GM19023 (cell line): ENCODE results near the gene ALK.

ENCODE experiments used
- ATAC-seq: cut with Tn5 transposase; IDR thresholded peaks from one replicate; pipeline ENCODE4 v1.9.1; 2021; ENCODE audit warnings: mild to moderate bottlenecking, moderate library complexity; ENCODE audit not compliant: unreplicated experiment

Gene ALK

GRCh38 chr2:29509397-29509796 lies 412.0 kb downstream of the ALK start:
- no peak for ATAC-seq

- ATAC-seq = no peak
These were observed 416.6 kb downstream of the ALK start for GRCh38 chr2:29504746-29505145.

GRCh38 chr2:29502460-29502911 lies 418.9 kb downstream of the ALK start:
- no peak for ATAC-seq

GRCh38 chr2:29497375-29497774 lies 424.0 kb downstream of the ALK start:
- ATAC-seq = no peak

- ATAC-seq = no peak
These were observed 425.2 kb downstream of the ALK start for GRCh38 chr2:29496198-29496597.

GRCh38 chr2:29495536-29496060 lies 425.8 kb downstream of the ALK start:
- ATAC-seq = no peak

- no peak for ATAC-seq
These were observed 426.3 kb downstream of the ALK start for GRCh38 chr2:29495068-29495467.

- no peak for ATAC-seq
These were observed 428.7 kb downstream of the ALK start for GRCh38 chr2:29492701-29493100.

- ATAC-seq = no peak
These were observed 431.3 kb downstream of the ALK start for GRCh38 chr2:29490045-29490444.

GRCh38 chr2:29489568-29489967 lies 431.8 kb downstream of the ALK start:
- no peak for ATAC-seq

- ATAC-seq = no peak
These were observed 433.3 kb downstream of the ALK start for GRCh38 chr2:29487967-29488555.

- ATAC-seq = no peak
These were observed 435.8 kb downstream of the ALK start for GRCh38 chr2:29485631-29486030.

GRCh38 chr2:29485117-29485516 lies 436.3 kb downstream of the ALK start:
- ATAC-seq = no peak

- ATAC-seq = no peak
These were observed 438.5 kb downstream of the ALK start for GRCh38 chr2:29482867-29483266.

- no peak for ATAC-seq
These were observed 439.0 kb downstream of the ALK start for GRCh38 chr2:29482348-29482747.

- no peak for ATAC-seq
These were observed 440.1 kb downstream of the ALK start for GRCh38 chr2:29481313-29481712.

- no peak for ATAC-seq
These were observed 441.0 kb downstream of the ALK start for GRCh38 chr2:29480426-29480825.

- no peak for ATAC-seq
These were observed 442.0 kb downstream of the ALK start for GRCh38 chr2:29479401-29479800.

GRCh38 chr2:29478641-29479040 lies 442.7 kb downstream of the ALK start:
- ATAC-seq = no peak

GRCh38 chr2:29477186-29477585 lies 444.2 kb downstream of the ALK start:
- ATAC-seq = no peak

- ATAC-seq = no peak
These were observed 445.9 kb downstream of the ALK start for GRCh38 chr2:29475499-29475898.

GRCh38 chr2:29469961-29470360 lies 451.4 kb downstream of the ALK start:
- ATAC-seq = no peak

GRCh38 chr2:29469516-29469915 lies 451.9 kb downstream of the ALK start:
- ATAC-seq = no peak
